AG04449 (cell line): ENCODE results near the gene USP34.

ENCODE experiments used
- CTCF ChIA-PET: fragments of 350-600 bp; formaldehyde crosslinking; extraction: SDS; loops from one replicate; lab custom pipeline; 2021; ENCODE audit warnings: antibody characterized with exemption; lab: Yijun Ruan, JAX
- POLR2A ChIA-PET: fragments of 400-600, 350-600 bp; formaldehyde crosslinking; extraction: SDS; loops from one replicate; lab custom pipeline; 2020; ENCODE audit warnings: antibody characterized with exemption, inconsistent platforms; lab: Yijun Ruan, JAX
- DNase-seq: peaks from one replicate; pipeline ENCODE4 v3.0.0-alpha.2; 2010; ENCODE audit warnings: low read depth, low spot score
- H3K4me3 ChIP-seq: 2 replicates; pipeline ENCODE4 v1.5.1; 2011; ENCODE audit warnings: low read depth, mild to moderate bottlenecking, control low read depth, low read length
- TF ChIP-seq, protein P1 (sequence below): IDR thresholded peaks from one replicate; pipeline ENCODE4 v1.5.1; 2011; ENCODE audit warnings: mild to moderate bottlenecking, moderate library complexity, low read length, control low read depth, inconsistent platforms; ENCODE audit not compliant: insufficient read depth; ENCODE audit errors: missing control alignments

USP34 gene

DNA sequence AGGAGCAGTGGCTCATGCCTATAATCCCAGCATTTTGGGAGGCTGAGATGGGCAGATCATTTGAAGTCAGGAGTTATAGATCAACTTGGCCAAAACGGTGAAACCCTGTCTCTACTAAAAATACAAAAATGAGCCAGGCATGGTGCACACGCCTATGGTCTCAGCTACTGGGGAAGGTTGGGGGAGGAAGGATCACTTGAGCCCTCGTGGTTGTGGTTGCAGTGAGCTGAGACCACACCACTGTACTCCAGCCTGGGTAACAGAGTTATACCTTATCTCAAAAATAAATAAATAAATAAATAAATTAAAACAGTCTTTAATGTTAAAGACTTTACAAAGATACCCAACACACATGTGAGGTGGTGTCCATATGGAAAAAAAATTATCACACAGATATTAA is 174.9 kb downstream of the USP34 start:
- DNase-seq, result no peak
- TF ChIP-seq, protein P1, sequence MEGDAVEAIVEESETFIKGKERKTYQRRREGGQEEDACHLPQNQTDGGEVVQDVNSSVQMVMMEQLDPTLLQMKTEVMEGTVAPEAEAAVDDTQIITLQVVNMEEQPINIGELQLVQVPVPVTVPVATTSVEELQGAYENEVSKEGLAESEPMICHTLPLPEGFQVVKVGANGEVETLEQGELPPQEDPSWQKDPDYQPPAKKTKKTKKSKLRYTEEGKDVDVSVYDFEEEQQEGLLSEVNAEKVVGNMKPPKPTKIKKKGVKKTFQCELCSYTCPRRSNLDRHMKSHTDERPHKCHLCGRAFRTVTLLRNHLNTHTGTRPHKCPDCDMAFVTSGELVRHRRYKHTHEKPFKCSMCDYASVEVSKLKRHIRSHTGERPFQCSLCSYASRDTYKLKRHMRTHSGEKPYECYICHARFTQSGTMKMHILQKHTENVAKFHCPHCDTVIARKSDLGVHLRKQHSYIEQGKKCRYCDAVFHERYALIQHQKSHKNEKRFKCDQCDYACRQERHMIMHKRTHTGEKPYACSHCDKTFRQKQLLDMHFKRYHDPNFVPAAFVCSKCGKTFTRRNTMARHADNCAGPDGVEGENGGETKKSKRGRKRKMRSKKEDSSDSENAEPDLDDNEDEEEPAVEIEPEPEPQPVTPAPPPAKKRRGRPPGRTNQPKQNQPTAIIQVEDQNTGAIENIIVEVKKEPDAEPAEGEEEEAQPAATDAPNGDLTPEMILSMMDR, result no peak
- H3K4me3 ChIP-seq, result no peak overlapping the region
- ChIA-PET CTCF (no interaction called here), POLR2A (no interaction called here)

DNA sequence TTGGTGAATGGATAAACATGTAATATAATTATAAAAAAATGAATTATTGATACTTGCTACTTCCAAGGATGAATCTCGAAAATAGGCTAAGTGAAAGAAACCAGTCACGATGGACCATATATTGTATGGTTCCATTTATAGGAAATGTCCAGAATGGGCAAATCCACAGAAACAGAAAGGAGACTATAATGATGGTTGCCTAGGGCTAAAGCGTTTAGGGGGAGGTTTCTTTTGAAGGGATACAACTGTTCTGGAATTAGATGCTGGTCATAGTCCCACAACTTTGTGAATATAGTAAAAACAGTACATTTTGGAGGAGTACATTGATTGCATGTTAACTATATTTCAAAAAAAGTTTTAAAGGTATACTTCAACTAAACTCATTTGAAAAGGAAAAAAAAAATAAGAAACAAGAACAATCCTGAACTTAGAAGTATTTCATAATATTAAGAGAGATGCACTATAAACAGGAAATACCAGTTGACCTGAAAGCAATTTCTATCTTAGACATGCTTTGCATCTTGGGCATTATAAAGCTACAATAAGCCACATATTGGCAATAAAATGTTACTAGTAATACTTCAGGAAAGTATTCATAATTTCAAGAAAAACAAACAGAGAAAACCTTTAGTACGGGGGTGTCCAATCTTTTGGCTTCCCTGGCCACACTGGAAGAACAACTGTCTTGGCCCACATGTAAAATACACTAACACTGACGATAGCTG is 178.9 kb downstream of the USP34 start:
- CTCF ChIA-PET, result no interaction called here
- TF ChIP-seq, protein P1, result no peak
- POLR2A ChIA-PET, result no interaction called here
- no peak for DNase-seq
- no peak overlapping the region for H3K4me3 ChIP-seq

DNA sequence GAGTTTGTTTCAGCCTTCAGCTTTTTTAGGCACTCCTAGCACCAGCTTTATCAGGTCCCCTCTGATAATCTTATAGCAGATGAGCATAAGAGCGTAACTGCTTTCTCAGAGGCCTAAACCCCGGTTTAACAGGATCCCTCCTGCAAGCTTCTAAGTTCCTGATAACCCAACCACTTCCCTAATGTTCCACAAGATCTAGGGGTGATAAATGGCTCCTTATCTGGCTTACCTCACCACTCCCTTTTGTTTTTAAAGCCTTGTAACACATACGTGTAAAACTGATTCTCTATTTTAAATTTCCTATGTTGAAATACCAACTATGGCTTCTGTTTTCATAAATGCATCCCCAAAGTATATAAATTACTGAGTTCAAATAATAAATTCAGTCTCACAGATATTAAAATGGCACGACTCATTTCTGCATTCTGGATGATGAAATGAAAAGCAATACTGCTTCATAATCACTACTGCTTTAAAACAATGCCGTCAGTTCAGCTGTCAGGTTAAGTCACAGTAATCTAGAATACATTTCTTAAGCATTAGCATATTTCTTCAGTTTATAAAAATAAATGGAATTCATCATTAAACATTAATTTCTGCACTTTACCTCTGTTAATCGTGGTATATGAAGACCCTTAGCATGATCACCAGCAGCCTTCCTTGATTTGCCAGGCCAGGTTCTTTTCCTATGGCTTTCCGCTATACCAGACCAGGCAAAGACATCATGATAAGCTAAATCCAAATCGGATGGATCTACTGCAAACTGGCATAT is 182.6 kb downstream of the USP34 start:
- CTCF ChIA-PET, result no interaction called here
- H3K4me3 ChIP-seq, result no peak overlapping the region
- TF ChIP-seq, protein P1, result no peak
- POLR2A ChIA-PET, result no interaction called here
- no peak for DNase-seq

DNA sequence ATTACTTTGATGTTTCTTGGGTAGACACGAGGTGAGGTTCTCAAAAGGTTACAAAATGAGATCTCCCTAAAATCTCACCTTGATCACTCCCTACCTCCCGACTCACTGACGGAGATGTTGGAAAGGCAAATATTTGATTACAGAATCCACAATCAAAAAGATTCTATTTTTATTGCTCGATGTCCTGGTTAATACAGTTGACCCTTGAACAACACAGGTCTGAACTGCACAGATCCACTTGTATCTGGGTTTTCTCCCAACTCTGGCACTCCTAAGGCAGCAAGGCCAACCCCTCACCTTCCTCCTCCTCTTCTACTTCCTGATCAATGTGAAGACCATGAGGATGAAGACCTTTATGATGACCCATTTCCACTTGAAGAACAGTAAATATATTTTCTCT is 183.6 kb downstream of the USP34 start:
- POLR2A ChIA-PET, result no interaction called here
- H3K4me3 ChIP-seq, result no peak overlapping the region
- TF ChIP-seq, protein P1, result no peak

DNA sequence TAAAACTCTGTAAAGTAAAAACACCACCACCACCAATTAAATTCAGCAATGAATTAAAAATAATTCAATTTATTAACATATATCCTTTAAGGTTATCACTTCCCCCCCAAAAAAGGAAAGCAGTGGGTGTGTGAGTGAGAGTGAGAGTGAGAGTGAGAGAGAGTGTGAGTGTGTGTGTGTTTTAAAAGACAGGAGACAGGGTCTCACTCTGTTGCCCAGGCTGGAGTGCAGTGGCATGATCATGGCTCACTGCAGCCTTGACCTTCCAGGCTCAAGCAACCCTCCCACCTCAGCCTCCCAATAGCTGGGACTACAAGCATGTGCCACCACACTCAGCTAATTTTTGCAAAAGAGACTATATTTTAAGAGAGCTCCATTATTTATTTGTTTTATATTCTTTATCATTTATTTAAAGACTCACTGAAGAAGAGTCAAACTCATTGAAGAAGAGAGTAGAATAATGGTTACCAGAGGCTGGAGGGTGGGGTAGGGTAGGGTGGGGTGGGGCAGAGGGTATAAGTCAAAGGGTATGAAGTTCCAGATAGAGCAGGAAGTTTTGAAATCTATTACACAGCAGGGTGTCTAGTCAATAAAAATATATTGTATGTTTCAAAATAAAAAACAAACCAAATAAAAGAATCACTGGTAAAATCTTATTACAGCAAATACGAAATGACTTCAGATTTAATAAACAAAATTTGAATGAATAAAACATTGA is 187.3 kb downstream of the USP34 start:
- POLR2A ChIA-PET, result no interaction called here

More for the DNA sequence above, 183.6 kb downstream of the USP34 start:
- DNase-seq, result no peak
- CTCF ChIA-PET, result no interaction called here

More for the DNA sequence above, 187.3 kb downstream of the USP34 start:
- H3K4me3 ChIP-seq, result no peak overlapping the region
- CTCF ChIA-PET, result no interaction called here
- TF ChIP-seq, protein P1, result no peak
- no peak for DNase-seq
